ENCODE results near the gene PUM1.
A peak's percentile ranks its signal among the peaks of the same experiment; 100 is the strongest.
"Not testable (repeated sequence)": the region's sequence is repeated elsewhere in the genome, so short reads cannot be mapped to it uniquely, and the experiment has no call there.

PUM1 gene

GRCh38 chr1:31064718-31065309 is 703 bp downstream of the PUM1 start:
- DNase-seq (ENCODE audit: low read depth, low spot score) = no peak

- DNase-seq (ENCODE audit: low read depth, low spot score) = no peak
Observed at GRCh38 chr1:31064111-31064717, 1.3 kb downstream of the PUM1 start.

- no peak for DNase-seq (ENCODE audit: low read depth, low spot score)
Observed at GRCh38 chr1:31063631-31064030, 1.9 kb downstream of the PUM1 start.

- DNase-seq (ENCODE audit: low read depth, low spot score) = no peak
Observed at GRCh38 chr1:31062867-31063380, 2.6 kb downstream of the PUM1 start.

- DNase-seq (ENCODE audit: low read depth, low spot score) = not testable (repeated sequence)
Observed at GRCh38 chr1:31062162-31062866, 3.2 kb downstream of the PUM1 start.

- no peak for DNase-seq (ENCODE audit: low read depth, low spot score)
Observed at GRCh38 chr1:31058012-31058411, 7.5 kb downstream of the PUM1 start.

GRCh38 chr1:31055953-31056352 is 9.6 kb downstream of the PUM1 start:
- DNase-seq (ENCODE audit: low read depth, low spot score) = no peak

- no peak for DNase-seq (ENCODE audit: low read depth, low spot score)
Observed at GRCh38 chr1:31055501-31055900, 10.0 kb downstream of the PUM1 start.

GRCh38 chr1:31054958-31055481 is 10.5 kb downstream of the PUM1 start:
- no peak for DNase-seq (ENCODE audit: low read depth, low spot score)

- no peak for DNase-seq (ENCODE audit: low read depth, low spot score)
Observed at GRCh38 chr1:31054349-31054748, 11.2 kb downstream of the PUM1 start.

GRCh38 chr1:31052613-31053012 is 12.9 kb downstream of the PUM1 start:
- DNase-seq (ENCODE audit: low read depth, low spot score) = not testable (repeated sequence)

GRCh38 chr1:31051611-31052010 is 13.9 kb downstream of the PUM1 start:
- no peak for DNase-seq (ENCODE audit: low read depth, low spot score)

- DNase-seq (ENCODE audit: low read depth, low spot score) = not testable (repeated sequence)
Observed at GRCh38 chr1:31047507-31047906, 18.0 kb downstream of the PUM1 start.

- no peak for DNase-seq (ENCODE audit: low read depth, low spot score)
Observed at GRCh38 chr1:31043631-31044030, 21.9 kb downstream of the PUM1 start.

GRCh38 chr1:31042656-31043055 is 22.9 kb downstream of the PUM1 start:
- no peak for DNase-seq (ENCODE audit: low read depth, low spot score)

GRCh38 chr1:31041529-31041928 is 24.0 kb downstream of the PUM1 start:
- DNase-seq (ENCODE audit: low read depth, low spot score) = no peak

- DNase-seq (ENCODE audit: low read depth, low spot score) = no peak
Observed at GRCh38 chr1:31040038-31040437, 25.5 kb downstream of the PUM1 start.

- not testable (repeated sequence) for DNase-seq (ENCODE audit: low read depth, low spot score)
Observed at GRCh38 chr1:31038935-31039334, 26.6 kb downstream of the PUM1 start.

GRCh38 chr1:31038360-31038759 is 27.2 kb downstream of the PUM1 start:
- DNase-seq (ENCODE audit: low read depth, low spot score) = no peak

GRCh38 chr1:31036749-31037500 is 28.6 kb downstream of the PUM1 start:
- no peak for DNase-seq (ENCODE audit: low read depth, low spot score)

GRCh38 chr1:31033598-31033997 is 31.9 kb downstream of the PUM1 start:
- peak; percentile 51 for DNase-seq (ENCODE audit: low read depth, low spot score)

- DNase-seq (ENCODE audit: low read depth, low spot score) = no peak
Observed at GRCh38 chr1:31032266-31032665, 33.3 kb downstream of the PUM1 start.

Measured in ELF-1 (cell line).